ENCODE measurements around the gene CNTNAP4. TPM values are rescaled to one million over a fixed set of nuclear protein-coding genes. Genes with fewer than 3 reads are reported as not detected.

CNTNAP4 gene
- polyA plus RNA-seq, 4 donors, result 0.14 to 0.51 (median 0.24) TPM

GRCh38 chr16:76303637-76304314 is 26.6 kb downstream of the CNTNAP4 start:
- no peak for DNase-seq (ENCODE audit: low read depth in 4 of 4, low spot score in 2 of 4)

DNA sequence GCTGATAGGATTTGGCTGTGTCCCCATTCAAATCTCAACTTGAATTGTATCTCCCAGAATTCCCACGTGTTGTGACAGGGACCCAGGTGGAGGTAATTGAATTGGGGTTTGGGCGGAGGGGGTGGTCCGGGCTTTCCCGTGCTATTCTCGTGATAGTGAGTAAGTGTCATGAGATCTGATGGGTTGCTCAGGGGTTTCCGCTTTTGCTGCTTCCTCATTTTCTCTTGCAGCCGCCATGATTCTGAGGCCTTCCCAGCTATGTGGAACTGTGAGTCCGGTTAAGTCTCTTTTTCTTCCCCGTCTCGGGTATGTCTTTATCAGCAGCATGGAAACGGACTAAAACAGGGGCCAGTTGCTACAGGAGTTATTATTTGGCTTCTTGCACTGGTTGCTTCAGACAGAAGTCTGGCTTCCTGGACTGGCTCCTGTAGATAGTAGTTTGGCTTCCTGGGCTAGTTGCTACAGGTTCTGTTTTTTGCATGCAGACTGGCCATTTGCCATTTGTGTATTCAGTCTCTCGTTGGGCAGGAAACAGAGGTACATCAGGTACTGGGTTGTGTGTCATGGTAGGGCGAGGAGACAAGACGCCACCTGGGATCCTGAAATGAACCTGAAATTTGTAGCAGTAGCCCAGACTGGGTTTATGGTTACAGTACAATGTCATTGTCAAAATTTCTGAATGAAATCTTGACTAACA is 32.6 kb downstream of the CNTNAP4 start:
- DNase-seq (ENCODE audit: low read depth in 4 of 4, low spot score in 2 of 4), result no peak

DNA sequence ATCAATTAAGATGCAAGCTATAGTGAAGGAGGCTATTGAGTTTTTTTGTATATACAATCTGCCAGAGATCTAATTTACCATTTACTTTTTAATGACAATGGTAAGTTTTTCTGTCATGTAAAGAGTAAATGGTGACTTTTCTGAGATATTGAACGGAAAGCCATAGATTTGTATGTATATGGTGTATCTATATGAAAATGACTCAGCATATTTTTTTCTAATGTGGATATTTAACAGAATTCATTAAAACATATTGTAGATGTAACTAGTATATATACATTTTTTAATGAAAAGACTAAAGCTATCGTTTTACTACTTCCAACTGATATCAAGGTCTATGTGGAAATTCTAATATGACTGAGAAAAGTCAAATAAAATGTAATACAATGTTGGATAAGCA is 34.1 kb downstream of the CNTNAP4 start:
- no peak for DNase-seq (ENCODE audit: low read depth in 4 of 4, low spot score in 2 of 4)

- DNase-seq (ENCODE audit: low read depth in 4 of 4, low spot score in 2 of 4), result no peak
These were observed 41.4 kb downstream of the CNTNAP4 start for GRCh38 chr16:76318565-76318964.

GRCh38 chr16:76329106-76329505 is 51.9 kb downstream of the CNTNAP4 start:
- DNase-seq (ENCODE audit: low read depth in 4 of 4, low spot score in 2 of 4), result no peak

GRCh38 chr16:76335180-76335974 is 58.2 kb downstream of the CNTNAP4 start:
- DNase-seq (ENCODE audit: low read depth in 4 of 4, low spot score in 2 of 4), result no peak

DNA sequence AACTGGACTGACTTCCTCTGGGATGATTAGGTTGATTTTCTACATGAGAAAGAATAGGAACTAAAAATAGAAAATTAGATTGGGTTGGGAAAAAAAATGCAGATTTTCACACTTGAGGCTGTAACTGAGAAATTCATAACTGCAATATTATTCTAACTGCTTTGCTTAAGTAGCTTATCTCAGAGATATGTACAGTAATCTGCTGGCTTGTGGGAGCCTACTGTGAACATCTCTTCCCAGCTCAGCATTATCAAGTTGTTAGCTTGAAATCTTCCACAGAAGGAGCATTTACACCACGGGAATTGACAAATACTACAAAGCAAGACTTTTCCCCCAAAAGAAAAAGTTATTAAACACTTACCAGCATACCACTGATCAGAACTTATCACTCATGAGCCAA is 58.9 kb downstream of the CNTNAP4 start:
- DNase-seq (ENCODE audit: low read depth in 4 of 4, low spot score in 2 of 4), result no peak

GRCh38 chr16:76338472-76338871 is 61.3 kb downstream of the CNTNAP4 start:
- DNase-seq (ENCODE audit: low read depth in 4 of 4, low spot score in 2 of 4), result no peak

- no peak for DNase-seq (ENCODE audit: low read depth in 4 of 4, low spot score in 2 of 4)
These were observed 66.6 kb downstream of the CNTNAP4 start for GRCh38 chr16:76343769-76344168.

GRCh38 chr16:76345163-76345661 is 68.0 kb downstream of the CNTNAP4 start:
- no peak for DNase-seq (ENCODE audit: low read depth in 4 of 4, low spot score in 2 of 4)

GRCh38 chr16:76346210-76346609 is 69.0 kb downstream of the CNTNAP4 start:
- no peak for DNase-seq (ENCODE audit: low read depth in 4 of 4, low spot score in 2 of 4)

- no peak for DNase-seq (ENCODE audit: low read depth in 4 of 4, low spot score in 2 of 4)
These were observed 74.2 kb downstream of the CNTNAP4 start for GRCh38 chr16:76351441-76351840.

DNA sequence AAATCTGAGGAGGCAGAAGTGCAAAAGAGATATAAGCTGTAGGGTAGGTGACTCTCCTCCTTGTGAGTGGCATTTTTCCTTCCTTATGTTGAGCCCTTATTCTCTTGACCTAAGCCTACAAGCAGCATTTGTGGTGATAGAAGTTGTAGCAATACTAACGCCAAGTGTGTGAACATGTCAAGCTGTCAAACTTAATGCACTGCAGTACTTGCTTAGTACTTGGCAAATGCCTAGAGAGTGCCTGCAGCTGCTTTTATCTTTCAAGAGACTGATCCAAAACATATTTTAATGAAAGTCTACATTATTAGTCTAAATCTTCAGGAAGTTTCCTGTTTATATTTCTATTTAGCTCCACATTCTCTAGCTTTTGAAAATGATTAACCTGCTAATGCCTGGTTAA is 83.2 kb downstream of the CNTNAP4 start:
- peak in 1 of 4 donors; percentile 12 for DNase-seq (ENCODE audit: low read depth in 4 of 4, low spot score in 2 of 4)

- DNase-seq (ENCODE audit: low read depth in 4 of 4, low spot score in 2 of 4), result no peak
These were observed 93.1 kb downstream of the CNTNAP4 start for GRCh38 chr16:76370344-76370743.

DNA sequence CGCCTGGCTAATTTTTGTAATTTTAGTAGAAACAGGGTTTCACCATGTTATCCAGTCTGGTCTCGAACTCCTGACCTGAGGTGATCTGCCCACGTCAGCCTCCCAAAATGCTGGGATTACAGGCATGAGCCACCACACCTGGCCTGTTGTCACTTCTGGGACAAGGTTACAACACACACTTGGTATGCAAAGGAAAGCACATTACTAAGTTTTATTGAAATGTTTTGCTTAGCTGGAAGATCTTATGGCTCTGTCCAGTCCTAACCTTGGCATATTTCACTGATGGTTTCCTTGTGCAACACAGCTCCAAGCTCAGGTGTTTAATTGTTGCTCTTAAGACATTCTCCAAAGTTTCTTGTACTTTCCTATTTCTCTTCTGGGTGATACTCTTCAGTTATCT is 94.2 kb downstream of the CNTNAP4 start:
- no peak for DNase-seq (ENCODE audit: low read depth in 4 of 4, low spot score in 2 of 4)

- DNase-seq (ENCODE audit: low read depth in 4 of 4, low spot score in 2 of 4), result no peak
These were observed 96.8 kb downstream of the CNTNAP4 start for GRCh38 chr16:76373998-76374397.

DNA sequence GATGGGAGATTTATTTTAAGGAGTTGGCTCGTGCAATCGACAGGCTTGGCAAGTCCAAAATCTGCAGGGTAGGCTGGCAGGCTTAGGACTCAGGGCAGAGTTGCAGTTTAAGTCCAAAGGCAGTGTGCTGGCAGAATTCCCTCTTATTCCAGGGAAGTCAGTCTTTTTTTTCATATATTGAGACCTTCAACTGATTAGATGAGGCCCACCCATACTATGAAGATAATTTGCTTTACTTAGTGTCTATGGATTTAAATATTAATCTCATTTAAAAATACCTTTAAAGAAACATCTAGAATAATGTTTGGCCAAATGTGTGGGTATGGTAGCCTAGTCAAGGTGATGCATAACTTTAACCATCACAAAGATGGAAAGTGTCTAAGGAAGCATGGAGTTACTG is 99.8 kb downstream of the CNTNAP4 start:
- no peak for DNase-seq (ENCODE audit: low read depth in 4 of 4, low spot score in 2 of 4)

- DNase-seq (ENCODE audit: low read depth in 4 of 4, low spot score in 2 of 4), result no peak
These were observed 100.8 kb downstream of the CNTNAP4 start for GRCh38 chr16:76378020-76378419.

DNA sequence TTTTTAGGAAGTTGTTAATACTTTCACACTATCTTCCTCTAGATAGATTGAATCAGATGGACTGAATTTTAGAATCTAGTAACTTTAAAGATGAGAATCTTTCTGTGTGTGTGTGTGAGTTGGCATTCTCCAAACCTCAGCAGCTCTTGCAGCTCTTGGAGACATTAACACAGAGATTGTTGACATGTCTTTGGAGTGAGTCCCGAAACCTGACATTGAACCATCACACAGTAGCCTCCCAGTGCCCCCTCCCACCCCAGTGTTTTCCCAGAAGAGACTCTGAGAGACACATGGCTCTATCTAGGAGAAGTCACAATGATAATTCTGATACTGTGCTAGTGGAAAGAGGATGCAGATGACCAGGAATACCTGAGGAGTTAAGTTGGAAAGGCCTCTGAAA is 103.9 kb downstream of the CNTNAP4 start:
- no peak for DNase-seq (ENCODE audit: low read depth in 4 of 4, low spot score in 2 of 4)

DNA sequence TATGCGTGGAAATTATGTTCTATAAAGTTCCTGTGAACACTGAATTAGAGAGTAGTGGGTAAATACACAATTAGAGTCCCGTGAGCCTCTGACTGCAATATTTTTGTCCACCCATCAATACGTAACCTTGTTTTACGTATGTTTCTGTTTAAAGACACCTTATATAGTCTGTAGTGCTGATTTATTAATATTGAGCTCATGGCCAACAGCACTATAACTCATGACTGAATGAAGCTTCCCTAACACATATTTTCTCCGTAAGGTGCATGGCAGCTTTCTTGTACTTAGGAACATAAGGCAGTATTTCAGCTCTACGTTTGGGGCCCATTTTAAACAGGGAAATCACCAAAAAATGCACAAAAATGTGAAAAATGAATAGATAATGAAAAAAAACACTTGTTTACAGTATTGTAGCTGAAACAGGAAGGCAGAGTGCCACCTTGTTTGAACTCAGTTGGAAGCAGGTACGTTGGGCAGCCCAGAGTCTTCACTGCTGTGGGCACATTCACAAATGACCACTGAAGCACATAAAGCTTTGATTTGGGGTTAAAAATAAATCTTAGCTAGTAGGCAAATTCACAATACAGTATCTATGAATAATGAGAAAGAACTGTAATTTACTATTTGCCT is 108.5 kb downstream of the CNTNAP4 start:
- no peak for DNase-seq (ENCODE audit: low read depth in 4 of 4, low spot score in 2 of 4)

DNA sequence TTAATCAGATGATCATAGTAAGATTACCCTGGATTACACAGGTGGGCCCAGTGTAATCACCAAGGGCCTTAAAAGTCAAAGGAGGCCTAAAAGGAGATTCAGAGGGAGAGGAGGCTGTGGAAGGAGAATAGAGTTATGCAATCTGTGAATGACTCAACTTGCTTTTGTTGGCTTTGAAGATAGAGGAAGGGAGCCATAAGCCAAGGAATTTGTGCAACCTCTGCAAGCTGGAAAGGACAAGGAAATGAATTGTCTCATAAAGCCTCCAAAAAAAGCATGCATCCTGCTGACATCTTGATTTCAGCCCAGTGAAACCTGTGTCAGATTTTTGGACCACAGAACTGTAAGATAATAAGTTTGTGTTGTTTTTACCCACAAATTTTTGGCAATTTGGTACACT is 109.6 kb downstream of the CNTNAP4 start:
- no peak for DNase-seq (ENCODE audit: low read depth in 4 of 4, low spot score in 2 of 4)
